Activated CD4-positive, alpha-beta T cell treated with anti-CD3 and anti-CD28 coated beads for 4 hours (primary cell): ENCODE data around the gene ZNF611.
"Not testable (repeated sequence)": the region's sequence is repeated elsewhere in the genome, so short reads cannot be mapped to it uniquely, and the experiment has no call there.

ENCODE experiments used
- DNase-seq, 2 donors: peaks; one replicate each; pipeline ENCODE4 v3.0.0-alpha.2; 2020

The ZNF611 gene

DNA sequence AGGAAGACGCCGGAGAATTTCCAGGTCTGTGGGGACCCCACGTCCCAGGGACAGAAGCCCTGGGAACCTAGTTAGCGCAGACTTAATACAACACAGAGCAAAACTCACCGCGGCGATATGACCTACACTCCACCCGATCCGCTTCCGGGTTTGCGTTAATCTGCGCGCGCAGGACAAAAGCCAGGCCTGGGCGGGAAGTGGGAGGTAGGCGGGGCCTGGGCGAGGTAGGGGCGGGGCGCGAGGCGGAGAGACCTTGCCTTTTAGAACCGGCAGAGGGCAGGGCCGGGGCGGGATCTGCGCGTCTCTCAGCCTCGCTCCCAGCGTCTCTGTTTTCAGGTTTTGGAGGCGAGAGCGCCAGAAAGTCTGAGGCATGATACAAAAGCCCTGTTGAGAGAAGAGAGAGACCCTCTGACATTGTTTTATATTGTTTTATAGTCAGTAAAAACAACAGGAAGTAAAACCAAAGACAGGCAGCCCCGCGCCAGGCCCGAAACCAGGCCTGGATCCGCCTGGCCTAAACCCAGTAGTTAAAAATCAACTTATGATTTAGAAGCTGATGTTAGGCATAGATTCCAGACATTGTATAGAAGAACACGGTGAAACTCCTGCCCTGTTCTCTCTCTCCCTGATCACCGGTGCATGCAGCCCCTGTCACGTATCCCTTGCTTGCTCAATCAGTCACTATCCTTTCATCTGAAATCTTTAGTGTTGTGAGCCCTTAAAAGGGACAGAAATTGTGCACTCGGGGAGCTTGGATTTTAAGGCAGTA is at the start of gene ZNF611:
ZNF611 (minus strand) TSS at position 152 of the 769 bp plus-strand sequence. CDS start 19,150 bp downstream, outside the sequence.
- DNase-seq, result peak; percentile 99 to 100

DNA sequence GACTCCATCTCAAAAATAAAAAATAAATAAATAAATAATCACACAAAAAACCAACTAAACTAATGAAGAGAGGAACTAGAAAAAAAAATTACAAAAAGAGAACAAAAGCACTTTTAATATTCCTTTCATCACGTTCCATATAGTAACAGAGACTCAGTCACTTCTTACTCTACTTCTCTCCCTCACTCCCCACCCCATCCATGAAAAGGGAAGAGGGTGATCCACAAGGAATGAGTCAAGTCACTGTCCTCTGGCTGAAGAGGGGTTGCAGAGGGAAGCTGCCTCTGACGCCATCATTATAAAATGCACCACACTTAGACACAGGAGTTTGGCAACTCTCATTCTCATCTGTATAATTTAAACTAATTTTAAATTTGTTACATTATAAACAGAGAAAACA is 48.0 kb upstream of the ZNF611 start:
- DNase-seq, result not testable (repeated sequence)

DNA sequence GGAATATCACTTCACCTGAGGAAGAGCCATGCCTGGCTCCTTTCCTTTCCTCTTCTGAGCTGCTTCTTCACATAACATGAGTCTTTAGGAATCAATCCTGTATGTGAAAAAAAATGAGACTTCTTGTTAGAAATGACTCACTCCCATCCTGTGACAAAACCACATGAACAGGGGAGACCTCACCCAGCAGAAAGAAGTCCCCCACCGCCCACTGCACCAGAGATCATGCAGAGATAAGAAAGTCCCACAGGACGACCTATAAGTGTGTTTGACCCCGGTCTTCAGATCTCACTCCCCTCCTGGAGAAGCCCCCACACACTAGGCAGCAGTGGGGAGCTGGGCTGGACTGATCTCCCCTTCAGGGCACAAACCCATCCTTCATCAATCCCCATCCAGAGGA is 44.0 kb upstream of the ZNF611 start:
- DNase-seq, result peak; percentile 38 to 49

DNA sequence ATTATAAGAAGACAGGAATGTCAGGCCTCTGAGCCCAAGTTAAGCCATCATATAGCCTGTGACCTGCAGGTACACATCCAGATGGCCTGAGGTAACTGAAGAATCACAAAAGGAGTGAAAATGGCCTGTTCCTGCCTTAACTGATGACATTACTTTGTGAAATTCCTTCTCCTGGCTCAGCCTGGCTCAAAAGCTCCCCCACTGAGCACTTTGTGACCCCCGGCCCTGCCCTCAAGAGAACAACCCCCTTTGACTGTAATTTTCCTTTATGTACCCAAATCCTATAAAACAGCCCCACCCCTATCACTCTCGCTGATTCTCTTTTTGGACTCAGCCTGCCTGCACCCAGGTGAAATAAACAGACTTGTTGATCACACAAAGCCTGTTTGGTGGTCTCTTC is 21.6 kb upstream of the ZNF611 start:
- not testable (repeated sequence) for DNase-seq

DNA sequence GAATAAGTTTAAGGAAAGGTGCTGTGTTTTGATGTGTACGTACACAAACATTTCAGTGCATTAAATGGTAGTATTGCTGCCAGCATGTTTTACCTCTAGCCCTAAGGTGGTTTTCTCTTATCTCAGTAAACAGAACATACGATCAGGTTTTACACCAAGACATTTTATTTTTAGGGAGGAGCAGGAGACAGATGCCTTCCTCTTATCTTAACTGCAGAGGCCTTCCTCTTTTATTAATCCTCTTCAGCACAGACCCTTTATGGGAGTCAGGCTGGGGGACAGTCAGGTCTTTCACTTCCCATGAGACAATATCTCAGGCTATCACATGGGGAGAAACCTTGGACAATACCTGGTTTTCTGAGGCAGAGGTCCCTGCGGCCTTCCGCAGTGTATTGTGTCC is 14.9 kb upstream of the ZNF611 start:
- DNase-seq, result no peak

DNA sequence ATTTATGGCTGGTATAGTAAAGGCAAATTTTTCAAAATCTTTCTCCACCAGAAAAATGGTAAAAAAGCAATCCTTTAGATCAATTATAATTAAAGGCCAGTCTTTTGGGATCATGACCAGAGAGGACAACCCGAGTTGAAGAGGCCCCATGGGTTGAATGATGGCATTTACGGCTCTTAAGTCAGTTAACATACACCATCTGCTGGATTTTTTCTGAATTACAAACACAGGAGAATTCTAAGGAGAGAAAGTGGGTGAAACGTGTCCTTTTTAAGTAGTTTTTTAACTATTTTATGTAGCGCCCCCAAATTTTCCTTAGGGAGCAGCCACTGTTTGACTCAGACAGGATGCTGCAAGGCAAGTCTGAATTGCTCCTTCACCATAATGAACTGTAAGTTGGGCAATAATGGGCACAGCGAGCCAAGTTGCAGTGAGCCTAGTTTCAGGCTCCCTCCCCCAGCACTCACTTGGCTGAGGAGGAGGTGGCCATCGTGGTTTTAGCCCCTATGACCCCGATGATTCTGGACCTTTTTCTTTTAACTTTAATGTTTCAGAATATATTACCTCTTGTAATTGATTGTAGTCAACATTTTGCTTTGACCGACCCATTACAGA is 13.6 kb upstream of the ZNF611 start:
- DNase-seq, result no peak

DNA sequence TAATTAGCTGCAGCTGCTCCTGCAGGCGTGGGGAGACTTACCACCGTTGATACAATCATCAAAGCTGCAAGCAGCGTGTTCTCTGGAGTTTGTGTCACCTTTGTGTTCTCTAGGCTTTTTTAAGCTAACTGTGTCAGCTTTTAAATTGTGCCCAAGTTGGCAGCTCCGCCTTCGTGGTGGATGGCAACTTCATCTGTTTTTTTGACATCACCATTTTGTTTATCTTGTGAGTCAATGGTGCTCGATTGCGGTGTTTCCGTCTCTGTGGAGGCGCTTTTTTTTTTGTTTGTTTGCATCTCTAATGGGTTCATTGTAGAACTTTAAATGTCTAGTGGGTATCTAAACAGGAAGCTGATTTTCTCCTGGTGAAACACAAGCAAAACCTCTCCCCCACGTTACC is 11.1 kb upstream of the ZNF611 start:
- DNase-seq, result not testable (repeated sequence)

DNA sequence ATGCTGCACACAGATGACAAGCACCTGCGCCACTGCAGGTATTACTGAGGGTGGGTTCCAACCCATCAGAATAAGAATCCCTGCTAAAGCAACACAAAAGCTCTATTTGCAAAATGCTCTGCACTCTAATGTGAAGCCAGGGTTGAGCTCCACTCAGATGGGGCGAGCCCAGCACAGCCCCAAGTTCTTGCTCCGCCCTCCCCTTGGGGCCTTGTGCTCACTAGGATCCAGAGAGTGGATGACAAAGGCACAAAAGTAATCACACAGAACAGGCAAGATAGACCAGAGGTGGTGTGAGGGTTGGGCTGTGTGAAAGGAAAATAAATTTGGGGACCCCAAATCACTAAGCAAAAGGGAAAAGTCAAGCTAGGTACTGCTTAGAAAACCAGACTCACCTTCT is 8.2 kb upstream of the ZNF611 start:
- DNase-seq, result no peak

DNA sequence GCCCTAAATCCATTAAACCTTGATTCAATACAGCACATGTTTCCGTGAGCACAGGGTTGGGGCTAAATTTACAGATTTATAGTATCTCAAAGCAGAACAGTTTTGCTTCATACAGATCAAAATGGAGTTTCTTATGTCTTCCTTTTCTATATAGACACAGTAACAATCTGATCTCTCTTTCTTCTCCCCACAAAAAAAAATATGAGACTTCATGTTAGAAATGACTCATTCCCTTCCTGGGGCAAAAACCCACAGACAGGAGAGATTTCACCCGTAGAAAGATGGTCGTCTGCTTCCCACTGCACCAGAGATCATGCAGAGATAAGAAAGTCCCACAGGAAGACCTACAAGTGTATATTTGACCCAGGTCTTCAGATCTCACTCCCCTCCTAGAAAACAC is 7.7 kb upstream of the ZNF611 start:
- DNase-seq, result no peak

DNA sequence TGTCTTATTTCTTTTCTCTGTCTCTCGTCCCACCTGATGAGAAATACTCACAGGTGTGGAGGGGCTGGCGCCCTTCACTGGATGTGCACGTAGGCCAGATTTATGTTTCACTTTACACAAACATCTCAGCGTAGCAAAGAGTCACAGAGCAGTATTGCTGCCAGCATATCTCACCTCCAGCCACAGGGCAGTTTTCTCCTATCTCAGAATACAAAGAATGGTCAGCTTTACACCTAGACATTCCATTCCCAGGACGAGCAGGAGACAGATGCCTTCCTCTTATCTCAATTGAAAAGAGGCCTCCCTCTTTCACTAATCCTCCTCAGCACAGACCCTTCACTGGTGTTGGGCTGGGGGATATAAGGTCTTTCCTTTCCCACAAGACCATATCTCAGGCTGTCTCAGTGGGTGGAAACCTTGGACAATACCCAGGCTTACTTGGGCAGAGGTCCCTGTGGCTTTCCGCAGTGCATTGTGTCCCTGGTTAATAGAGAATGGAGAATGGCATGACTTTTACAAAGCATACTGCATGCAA is 7.2 kb upstream of the ZNF611 start:
- DNase-seq, result no peak

DNA sequence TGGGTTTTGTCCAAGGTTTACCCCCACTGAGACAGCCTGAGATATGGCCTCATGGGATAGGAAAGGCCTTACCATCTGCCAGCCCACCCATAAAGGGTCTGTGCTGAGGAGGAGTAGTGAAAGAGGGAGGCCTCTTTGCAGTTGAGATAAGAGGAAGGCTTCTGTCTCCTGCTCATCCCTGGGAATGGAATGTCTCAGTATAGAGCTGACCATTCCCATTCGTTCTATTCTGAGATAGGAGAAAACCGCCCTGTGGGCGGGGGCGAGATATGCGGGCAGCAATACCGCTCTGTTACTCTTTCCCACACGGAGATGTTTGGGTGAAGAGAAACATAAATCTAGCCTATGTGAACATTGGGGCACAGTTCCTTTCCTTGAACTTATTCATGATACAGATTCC is 6.5 kb upstream of the ZNF611 start:
- not testable (repeated sequence) for DNase-seq

DNA sequence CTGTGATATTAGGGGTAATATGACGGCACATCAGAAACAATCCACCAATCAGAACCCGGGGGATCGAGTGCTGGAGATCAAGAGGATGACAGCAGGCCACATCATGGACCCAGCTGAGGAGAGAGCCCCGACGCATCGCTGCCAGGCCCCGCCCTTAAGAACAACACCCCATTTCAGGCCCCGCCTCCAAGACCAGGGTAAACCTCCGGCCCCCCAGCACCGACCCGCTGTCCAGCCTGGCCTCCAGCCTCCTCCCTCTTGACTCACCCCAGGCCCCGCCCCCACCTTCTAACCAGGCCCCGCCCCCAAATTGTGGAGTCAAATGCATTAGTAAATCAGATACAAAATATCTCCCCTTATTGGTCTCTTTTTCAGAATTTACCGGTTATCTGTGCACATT is 4.7 kb upstream of the ZNF611 start:
- DNase-seq, result no peak

DNA sequence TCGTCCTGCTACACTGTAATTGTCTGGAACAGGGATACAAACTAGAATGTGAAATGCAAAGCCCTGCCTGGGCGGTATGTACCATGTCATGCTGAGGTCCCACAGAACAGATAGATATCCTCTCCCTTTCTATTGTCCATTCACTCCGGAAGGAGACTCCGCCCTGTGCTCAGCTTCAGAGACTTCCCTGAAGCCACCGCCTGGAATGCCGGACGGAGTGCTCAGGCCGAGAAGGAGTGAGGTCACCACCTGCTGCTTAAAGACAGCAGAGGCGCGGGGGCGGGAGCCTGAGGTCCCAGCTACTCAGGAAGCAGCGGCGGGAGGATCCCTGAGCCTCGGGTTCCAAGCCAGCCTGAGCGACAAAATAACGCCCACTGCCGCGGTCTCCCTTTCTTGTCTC is 890 bp upstream of the ZNF611 start:
- no peak for DNase-seq

DNA sequence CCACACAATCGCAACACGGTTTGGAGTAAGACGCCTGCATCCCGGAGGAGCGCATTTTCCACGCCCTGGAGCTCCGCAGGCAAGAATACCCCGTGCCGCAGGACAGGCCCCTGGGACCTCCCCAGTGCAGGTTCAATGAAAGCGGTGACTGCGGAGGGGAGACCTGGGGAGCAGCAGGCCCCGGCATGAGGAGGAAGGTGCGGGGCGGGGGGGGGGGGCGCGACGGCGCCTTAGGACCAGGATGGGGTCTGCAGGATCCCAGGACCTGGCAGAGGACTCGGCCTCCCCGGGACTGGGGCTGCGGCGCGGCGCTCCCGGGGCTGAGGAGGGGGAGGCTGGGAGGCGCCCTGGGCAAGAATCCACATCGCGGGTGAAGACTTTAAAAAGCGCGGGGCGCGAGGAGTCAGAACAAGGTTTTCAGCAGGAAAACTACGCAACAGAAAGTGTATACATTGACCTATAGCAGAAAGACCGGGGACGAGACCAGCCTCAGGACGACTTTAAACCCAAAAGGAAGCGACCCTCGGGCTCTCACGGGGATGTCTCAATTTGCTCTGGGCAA is 432 bp downstream of the ZNF611 start:
- DNase-seq, result no peak

DNA sequence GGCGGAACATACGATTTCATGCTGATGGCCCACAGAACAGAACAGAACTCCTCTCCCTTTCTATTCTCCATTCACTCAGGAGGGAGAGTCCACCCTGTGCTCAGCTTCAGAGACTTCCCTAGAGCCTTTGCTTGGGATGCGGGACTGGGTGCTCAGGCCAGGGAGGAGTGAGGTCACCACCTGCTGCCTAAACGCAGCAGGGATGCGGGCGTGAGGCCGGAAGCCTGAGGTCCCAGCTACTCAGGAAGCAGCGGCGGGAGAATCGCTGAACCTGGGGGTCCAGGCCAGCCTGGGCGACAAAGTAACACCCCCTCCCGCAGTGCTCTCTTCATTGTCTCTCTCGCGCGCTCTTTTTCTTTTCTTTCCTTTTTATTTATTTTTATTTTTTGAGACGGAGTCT is 8.8 kb downstream of the ZNF611 start:
- not testable (repeated sequence) for DNase-seq

DNA sequence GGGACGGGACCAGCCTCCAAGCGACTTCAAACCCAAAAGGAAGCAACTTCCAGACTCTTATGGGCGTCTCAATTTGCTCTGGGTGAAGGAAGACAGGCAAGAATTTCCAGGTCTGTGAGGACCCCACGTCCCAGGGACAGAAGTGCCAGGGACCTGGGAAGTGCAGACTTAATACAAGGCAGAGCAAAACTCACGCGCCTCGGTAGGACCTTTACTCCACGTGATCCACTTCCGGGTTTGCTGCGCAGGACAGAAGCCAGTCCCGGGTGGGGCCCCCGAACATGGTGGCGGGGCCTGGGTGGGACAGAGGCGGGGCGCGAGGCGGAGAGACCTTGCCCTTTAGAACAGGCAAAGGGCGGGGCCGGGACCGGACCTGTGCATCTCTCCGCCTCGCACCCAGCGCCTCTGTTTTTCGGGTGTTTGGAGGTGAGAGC is 9.3 kb downstream of the ZNF611 start:
- no peak for DNase-seq

DNA sequence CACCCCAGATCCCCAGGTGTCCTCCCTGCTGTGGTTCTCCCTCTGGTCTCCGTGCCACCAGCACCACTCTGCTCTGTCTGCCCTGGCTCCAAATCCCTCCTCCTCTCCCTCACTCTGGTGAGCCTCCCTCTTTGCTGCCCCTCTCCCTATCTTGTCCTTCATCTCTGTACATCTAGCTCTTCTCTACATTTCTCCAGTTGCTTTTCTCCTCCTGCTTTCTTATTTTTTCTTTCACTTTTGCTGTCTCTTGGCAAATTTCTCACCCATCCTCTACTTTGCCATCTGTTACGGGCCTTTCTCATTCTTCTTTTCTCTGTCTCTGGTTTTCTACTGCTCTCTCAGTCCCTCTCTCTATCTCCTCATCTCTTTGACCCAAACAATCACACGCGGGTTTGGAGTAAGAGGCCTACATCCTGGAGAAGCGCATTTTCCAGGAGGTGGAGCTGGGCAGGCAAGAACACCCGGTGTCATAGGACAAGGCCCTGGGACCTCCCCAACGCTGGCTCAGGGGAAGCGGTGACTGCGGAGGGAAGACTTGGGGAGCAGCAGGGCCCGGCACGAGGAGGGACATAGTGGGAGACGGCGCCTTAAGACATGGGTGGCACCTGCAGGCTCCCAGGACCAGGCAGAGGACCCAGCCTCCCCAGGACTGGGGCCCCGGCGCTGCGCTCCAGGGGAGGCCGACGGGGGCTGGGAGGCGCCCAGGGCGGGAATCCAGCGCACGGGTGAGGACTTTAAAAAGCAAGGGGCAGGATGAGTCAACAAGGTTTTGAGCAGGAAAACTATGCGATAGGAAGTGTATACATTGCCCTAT is 9.9 kb downstream of the ZNF611 start:
- no peak for DNase-seq

DNA sequence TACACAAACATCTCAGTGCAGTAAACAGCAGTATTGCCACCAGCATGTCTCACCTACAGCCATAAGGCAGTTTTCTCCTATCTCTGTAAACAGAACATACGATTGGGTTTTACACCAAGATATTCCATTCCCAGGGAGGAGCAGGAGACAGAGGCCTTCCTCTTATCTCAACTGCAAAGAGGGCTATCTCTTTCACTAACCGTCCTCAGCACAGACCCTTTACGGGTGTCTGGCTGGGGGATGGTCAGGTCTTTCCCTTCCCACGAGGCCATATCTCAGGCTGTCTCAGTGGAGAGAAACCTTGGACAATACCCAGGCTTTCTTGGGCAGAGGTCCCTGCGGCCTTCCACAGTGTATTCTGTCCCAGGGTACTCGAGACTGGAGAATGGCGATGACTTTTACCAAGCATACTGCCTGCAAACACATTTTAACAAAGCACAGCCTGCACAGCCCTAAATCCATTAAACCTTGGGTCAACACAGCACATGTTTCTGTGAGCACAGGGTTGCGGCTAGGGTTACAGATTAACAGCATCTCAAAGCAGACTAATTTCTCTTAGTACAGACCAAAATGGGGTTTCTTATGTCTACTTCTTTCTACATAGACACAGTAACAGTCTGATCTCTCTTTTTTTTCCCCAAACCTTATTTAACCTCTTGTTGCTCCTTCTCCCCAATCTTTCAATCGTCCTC is 10.8 kb downstream of the ZNF611 start:
- not testable (repeated sequence) for DNase-seq

DNA sequence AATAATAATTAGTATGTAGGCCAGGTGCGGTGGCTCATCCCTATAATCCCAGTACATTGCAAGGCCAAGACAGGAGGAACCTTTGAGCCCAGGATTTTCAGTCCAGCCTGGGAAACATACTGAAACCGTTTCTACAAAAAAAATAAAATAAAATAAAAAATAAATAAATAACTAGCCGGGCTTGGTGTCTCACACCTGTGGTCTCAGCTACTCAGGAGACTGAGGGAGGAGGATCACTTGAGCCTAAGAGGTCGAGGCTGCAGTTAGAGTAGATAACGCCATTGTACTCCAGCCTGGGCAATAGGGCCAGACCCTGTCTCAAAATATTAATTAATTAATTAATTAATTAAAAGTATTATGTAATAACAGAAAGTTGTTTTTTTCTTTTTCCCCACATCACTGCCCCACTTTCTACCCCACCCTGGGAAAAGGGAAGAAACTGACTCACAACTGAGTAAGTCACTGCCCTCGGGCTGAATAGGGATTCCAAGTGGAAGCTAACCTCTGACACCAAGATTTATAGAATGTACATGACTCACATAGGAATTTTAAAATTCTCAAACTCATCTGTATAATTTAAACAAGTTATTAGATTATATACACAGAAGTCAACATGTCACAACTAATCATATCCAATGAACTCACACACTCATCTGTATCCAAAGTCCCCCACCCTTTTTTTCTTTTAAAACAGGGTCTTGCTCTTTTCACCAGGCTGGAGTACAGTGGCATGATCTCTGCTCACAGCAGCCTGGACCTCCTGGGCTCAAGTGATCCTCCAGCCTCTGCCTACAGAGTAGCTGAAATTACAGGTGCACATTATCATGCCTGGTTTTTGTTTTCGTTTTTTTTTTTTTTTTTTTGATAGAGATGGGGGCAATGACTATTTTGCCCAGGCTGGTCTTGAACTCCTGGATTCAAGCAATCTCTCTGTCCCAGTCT is 12.5 kb downstream of the ZNF611 start:
- DNase-seq, result no peak

DNA sequence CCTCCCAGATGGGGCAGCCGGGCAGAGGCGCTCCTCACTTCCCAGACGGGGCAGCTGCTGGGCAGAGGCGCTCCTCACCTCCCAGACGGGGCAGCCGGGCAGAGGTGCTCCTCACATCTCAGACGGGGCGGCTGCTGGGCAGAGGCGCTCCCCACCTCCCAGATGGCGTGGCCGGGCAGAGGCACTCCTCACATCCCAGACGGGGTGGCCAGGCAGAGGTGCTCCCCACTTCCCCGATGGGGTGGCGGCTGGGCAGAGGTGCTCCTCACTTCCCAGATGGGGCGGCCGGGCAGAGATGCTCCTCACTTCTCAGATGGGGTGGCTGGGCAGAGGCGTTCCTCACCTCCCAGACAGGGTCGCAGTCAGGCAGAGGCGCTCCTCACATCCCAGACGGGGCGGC is 14.3 kb downstream of the ZNF611 start:
- not testable (repeated sequence) for DNase-seq

DNA sequence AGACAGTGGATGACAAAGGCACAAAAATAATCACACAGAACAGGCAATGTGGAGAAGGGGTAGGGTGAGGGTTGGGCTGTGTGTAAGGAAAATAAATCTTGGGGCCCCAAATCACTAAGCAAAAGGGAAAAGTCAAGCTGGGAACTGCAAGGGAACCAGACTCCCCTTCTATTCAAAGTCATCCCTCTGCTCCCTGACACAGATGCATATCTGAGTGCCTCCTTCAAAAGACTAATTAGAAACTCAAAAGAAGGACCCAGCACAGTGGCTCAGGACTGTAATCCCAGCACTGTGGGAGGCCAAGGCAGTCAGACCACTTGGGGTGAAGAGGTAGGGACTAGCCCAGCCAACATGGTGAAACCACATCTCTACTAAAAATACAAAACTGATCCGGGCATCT is 18.3 kb downstream of the ZNF611 start:
- no peak for DNase-seq
